ENCODE measurements around the gene TRPM4. TPM values are rescaled to one million over a fixed set of nuclear protein-coding genes. Genes with fewer than 3 reads are reported as not detected.

TRPM4 gene
- total and polyA plus RNA-seq, 2 of the 13 experiments (the other 11 are each of a cell fraction or from before 2014, with no cell fraction given) = 1.9 to 4.3 TPM

DNA sequence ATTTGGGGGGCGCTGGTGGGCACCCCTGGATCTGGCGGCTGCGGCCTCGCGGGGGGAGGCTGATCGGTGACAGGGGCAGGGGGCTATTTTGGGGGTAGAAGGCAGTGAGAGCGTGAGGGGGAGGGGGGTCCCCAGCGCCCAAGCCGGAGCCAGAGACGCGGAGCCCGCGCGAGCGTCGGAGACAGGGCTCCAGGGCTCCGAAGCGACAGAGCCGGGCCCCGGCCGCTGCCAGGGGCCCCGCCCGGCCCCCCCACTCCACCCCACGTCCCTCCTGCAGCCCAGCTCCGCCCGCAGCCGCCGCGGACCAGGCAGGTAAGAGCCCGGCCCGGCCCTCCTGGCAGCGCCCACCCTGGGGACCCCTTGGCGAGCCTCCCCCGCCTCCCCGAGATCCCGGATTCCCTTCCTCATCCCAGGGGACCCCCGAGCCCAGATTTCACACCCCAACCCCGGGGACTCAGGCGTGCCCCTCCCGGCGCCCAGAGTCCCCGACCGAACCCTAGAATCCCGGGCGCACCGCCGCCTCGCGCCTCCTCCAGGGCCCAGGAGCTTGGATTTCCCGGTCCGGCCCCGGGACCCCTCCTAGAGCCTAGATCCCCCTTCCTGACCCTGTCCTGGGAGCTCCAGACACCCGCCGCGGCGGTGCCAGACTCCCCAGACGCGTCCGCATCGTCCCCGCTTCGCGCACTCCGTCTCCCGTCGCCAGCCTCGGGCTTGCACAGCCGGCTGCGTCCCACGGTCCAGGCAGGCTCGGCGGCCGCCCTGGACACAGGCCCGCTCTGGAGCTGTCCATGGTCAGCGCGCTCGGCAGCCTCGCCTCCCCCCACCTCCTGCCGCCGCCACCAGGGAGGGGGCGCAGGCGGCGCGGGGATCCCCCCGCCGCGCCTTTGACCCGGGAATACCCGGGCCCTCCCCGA lies 37.9 kb upstream of the TRPM4 start, which contains the start of gene PPFIA3:
Gene PPFIA3 (plus strand): TSS at position 134 of the 914 bp plus-strand sequence. CDS start 8,330 bp downstream, outside the sequence.
- Histone ChIP-seq H3K4me2 (ENCODE audit: low read depth, low read length) (peak within 1 kb of the TSS; percentile 98), H3K9ac (ENCODE audit: insufficient read depth, low read depth, low read length) (peak within 1 kb of the TSS; percentile 90), H3K36me3 (replicated peaks in 1 of 2; ENCODE audit: control insufficient read depth in 1 of 2, insufficient read depth in 2 of 2, low read length in 2 of 2) (no peaks in the 10 kb centered on the region), H3K79me2 (ENCODE audit: insufficient read depth, low read length) (peaks cover 4% of the 10 kb centered on the region), H4K20me1 (ENCODE audit: insufficient read depth, low read length) (no peaks in the 10 kb centered on the region), H3K27me3 (ENCODE audit: control insufficient read depth in 1 of 2, insufficient read depth in 2 of 2, low read length in 2 of 2) (peaks cover 0 to 7% of the 10 kb centered on the region in 2 experiments; a peak in 1 of 5 replicates), H2AFZ (ENCODE audit: low read length) (no peak within 1 kb of the TSS), H3K4me3 (replicated peaks in 1 of 3; ENCODE audit: insufficient read depth in 1 of 3, low read depth in 2 of 3, low read length in 3 of 3) (peak within 1 kb of the TSS; percentile 67 to 78 (median 74)), H3K9me3 (ENCODE audit: low read length) (no peaks in the 10 kb centered on the region), H3K4me1 (ENCODE audit: insufficient read depth, low read length) (peaks cover 58% of the 10 kb centered on the region), H3K27ac (ENCODE audit: extremely low read length, insufficient read depth, low read length) (peak within 1 kb of the TSS; percentile 77)
- in situ Hi-C loops (cut with HindIII; ENCODE audit: extremely low pct_ligation_motif_present, low pct_unique_long_range_greater_than_20kb) = loop anchor here (5.0 kb wide), 1 partner anchor 33 kb away; no protein-coding TSS in a partner anchor
- ChIA-PET POLR2A (interaction anchor here (0.9 to 1.4 kb wide), 2 partner anchors 22 to 29 kb away, joined by 3 to 4 read pairs; no protein-coding TSS in a partner anchor), CTCF (ENCODE audit: low intra/inter-chr PET ratio, low total read pairs) (no interaction called here)
- BruUV-seq (replicated peaks) = no TSS peak
- intact Hi-C loops (cut with micrococcal nuclease; ENCODE audit: unreplicated experiment) = loop anchor here (1.0 kb wide), 1 partner anchor 30 kb away; no protein-coding TSS in a partner anchor
- peak; percentile 64 for ATAC-seq
- no peak for DNase-seq (ENCODE audit: low spot score)
- 0% methylated on average over 19 of the region's 90 CpGs for WGBS (ENCODE audit: low lambda C conversion rate)
- FAIRE-seq = no peak
- TF ChIP-seq, protein P1, sequence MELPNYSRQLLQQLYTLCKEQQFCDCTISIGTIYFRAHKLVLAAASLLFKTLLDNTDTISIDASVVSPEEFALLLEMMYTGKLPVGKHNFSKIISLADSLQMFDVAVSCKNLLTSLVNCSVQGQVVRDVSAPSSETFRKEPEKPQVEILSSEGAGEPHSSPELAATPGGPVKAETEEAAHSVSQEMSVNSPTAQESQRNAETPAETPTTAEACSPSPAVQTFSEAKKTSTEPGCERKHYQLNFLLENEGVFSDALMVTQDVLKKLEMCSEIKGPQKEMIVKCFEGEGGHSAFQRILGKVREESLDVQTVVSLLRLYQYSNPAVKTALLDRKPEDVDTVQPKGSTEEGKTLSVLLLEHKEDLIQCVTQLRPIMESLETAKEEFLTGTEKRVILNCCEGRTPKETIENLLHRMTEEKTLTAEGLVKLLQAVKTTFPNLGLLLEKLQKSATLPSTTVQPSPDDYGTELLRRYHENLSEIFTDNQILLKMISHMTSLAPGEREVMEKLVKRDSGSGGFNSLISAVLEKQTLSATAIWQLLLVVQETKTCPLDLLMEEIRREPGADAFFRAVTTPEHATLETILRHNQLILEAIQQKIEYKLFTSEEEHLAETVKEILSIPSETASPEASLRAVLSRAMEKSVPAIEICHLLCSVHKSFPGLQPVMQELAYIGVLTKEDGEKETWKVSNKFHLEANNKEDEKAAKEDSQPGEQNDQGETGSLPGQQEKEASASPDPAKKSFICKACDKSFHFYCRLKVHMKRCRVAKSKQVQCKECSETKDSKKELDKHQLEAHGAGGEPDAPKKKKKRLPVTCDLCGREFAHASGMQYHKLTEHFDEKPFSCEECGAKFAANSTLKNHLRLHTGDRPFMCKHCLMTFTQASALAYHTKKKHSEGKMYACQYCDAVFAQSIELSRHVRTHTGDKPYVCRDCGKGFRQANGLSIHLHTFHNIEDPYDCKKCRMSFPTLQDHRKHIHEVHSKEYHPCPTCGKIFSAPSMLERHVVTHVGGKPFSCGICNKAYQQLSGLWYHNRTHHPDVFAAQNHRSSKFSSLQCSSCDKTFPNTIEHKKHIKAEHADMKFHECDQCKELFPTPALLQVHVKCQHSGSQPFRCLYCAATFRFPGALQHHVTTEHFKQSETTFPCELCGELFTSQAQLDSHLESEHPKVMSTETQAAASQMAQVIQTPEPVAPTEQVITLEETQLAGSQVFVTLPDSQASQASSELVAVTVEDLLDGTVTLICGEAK (IDR thresholded peaks at IDR 0.05) = no peak
- TF ChIP-seq, protein P1 (CRISPR knock-in tag; IDR thresholded peaks at IDR 0.05) = peak; percentile 72
- TF ChIP-seq CEBPG (CRISPR knock-in tag; IDR thresholded peaks at IDR 0.05) (no peak), ZNF24 (IDR thresholded peaks at IDR 0.05) (no peak), MIER3 (CRISPR knock-in tag; IDR thresholded peaks at IDR 0.05; ENCODE audit: borderline replicate concordance) (peak; percentile 43; the same call in 1 of the 2 replicates), KMT2A (CRISPR knock-in tag; IDR thresholded peaks at IDR 0.05) (peak; percentile 61; the same call in 1 of the 2 replicates), KAT8 (CRISPR knock-in tag; IDR thresholded peaks at IDR 0.05) (peak; percentile 53; the same call in 1 of the 2 replicates), ZNF605 (CRISPR knock-in tag; IDR thresholded peaks at IDR 0.05) (no peak), ZNF557 (CRISPR knock-in tag; IDR thresholded peaks at IDR 0.05) (peak; percentile 86; the same call in 1 of the 2 replicates), NFKBIZ (CRISPR knock-in tag; IDR thresholded peaks at IDR 0.05) (peak; percentile 82; the same call in 1 of the 2 replicates), JUNB (CRISPR knock-in tag; IDR thresholded peaks at IDR 0.05; ENCODE audit: borderline replicate concordance) (no peak), LCORL (IDR thresholded peaks at IDR 0.05) (no peak), LCORL (CRISPR knock-in tag; IDR thresholded peaks at IDR 0.05) (peak; percentile 34; the same call in 1 of the 2 replicates), ZNF788 (CRISPR knock-in tag; IDR thresholded peaks at IDR 0.05; ENCODE audit: borderline replicate concordance) (peak; percentile 83)
- TF ChIP-seq, protein P2, sequence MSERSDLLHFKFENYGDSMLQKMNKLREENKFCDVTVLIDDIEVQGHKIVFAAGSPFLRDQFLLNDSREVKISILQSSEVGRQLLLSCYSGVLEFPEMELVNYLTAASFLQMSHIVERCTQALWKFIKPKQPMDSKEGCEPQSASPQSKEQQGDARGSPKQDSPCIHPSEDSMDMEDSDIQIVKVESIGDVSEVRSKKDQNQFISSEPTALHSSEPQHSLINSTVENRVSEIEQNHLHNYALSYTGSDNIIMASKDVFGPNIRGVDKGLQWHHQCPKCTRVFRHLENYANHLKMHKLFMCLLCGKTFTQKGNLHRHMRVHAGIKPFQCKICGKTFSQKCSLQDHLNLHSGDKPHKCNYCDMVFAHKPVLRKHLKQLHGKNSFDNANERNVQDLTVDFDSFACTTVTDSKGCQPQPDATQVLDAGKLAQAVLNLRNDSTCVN (CRISPR knock-in tag; IDR thresholded peaks at IDR 0.05; ENCODE audit: borderline replicate concordance) = peak; percentile 88

All from HepG2 (cell line).